Peyer's patch (tissue), 4 donors: ENCODE data around the gene TMEM37. TPM values are rescaled to one million over a fixed set of nuclear protein-coding genes. Genes with fewer than 3 reads are reported as not detected.
A peak's percentile ranks its signal among the peaks of the same experiment; 100 is the strongest.

Experiments
- DNase-seq, 3 donors: peaks; one replicate each; pipeline ENCODE4 v3.0.0-alpha.2; 2017 to 2019
- H3K27ac ChIP-seq, 4 donors: fragments of 200-600 bp; sonication (generic); one replicate each; pipeline ENCODE4 v1.5.1; 2016 to 2019
- H3K27me3 ChIP-seq, 2 donors: fragments of 200-600 bp; sonication (generic); one replicate each; pipeline ENCODE4 v1.5.1; 2019
- H3K36me3 ChIP-seq, 3 donors: fragments of 200-600 bp; sonication (generic); one replicate each; pipeline ENCODE4 v1.5.1; 2016 to 2019
- H3K4me1 ChIP-seq, 4 donors: fragments of 200-600 bp; sonication (generic); one replicate each; pipeline ENCODE4 v1.5.1; 2016 to 2019
- H3K4me3 ChIP-seq, 4 donors: fragments of 200-600 bp; sonication (generic); 1 replicate in 3 of 4; 2 replicates in 1 of 4; pipeline ENCODE4 v1.5.1; 2016 to 2019; ENCODE audit warnings: mild to moderate bottlenecking in 1 of 4
- H3K9me3 ChIP-seq, 4 donors: fragments of 200-600 bp; sonication (generic); one replicate each; pipeline ENCODE4 v1.5.1; 2016 to 2019; ENCODE audit warnings: mild to moderate bottlenecking in 1 of 4
- POLR2A ChIP-seq, 2 donors: fragments of 450-650 bp; IDR thresholded peaks; one replicate each; pipeline ENCODE4 v1.5.1; 2017; ENCODE audit warnings: antibody characterized with exemption in 2 of 2, mild to moderate bottlenecking in 2 of 2, moderate library complexity in 2 of 2
- total RNA-seq, 4 donors: library from RNA; depleted of rRNA; stranded (reverse); fragments of >200 nt; gene quantifications; one replicate each; pipeline ENCODE4 v1.1.0, GENCODE V29; 2016
- TF ChIP-seq, protein P1 (sequence below), 6 experiments: fragments of 450-650 bp in 4 of 6; fragments of 200-600 bp in 2 of 6; sonication (generic) in 1 of 6; IDR thresholded peaks; one replicate each; pipeline ENCODE4 v1.5.1; 2017 to 2019; ENCODE audit warnings: antibody characterized with exemption in 6 of 6, mild to moderate bottlenecking in 3 of 6, moderate library complexity in 1 of 6

Gene TMEM37
- total RNA-seq, 4 donors from 2014 or later = 17.3 to 542 (median 214) TPM

DNA sequence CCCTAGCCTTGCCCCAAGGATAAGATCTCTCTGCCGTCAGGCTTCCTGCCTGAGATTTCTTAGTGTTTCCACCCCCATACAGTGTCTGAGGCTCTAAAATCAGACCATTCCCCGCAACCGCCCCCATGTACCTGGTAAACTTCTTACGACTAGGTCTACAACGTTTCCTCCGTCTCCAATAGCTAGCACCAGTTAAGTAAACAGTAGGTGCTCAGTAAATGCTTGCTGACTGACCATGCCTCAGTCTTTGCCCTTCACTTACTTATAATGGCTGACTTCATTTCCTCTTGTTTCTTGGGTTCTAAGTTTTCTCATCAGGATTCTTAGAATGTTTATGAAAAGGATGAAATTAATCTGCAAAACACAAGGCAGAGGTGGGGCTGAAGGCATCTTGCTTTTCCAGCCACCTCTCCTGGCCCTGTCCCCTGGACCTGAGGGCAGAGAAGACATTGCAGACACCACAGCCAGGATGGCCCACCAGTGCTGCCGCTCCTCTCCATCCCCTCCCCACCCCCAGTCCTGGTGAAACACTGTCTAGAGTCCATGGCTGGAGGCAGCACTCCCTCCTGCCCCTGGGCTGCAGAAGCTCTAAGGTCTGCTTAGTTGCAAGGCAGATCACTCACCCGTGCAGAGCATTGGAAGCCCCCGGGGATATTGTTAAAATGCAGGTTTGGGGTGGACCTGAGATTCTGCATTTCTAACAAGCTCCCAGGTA lies 16.9 kb downstream of the TMEM37 start:
- no peaks in the 10 kb centered on the region for H3K36me3 ChIP-seq
- no peak for TF ChIP-seq POLR2A (IDR thresholded peaks at IDR 0.05)
- TF ChIP-seq, protein P1, sequence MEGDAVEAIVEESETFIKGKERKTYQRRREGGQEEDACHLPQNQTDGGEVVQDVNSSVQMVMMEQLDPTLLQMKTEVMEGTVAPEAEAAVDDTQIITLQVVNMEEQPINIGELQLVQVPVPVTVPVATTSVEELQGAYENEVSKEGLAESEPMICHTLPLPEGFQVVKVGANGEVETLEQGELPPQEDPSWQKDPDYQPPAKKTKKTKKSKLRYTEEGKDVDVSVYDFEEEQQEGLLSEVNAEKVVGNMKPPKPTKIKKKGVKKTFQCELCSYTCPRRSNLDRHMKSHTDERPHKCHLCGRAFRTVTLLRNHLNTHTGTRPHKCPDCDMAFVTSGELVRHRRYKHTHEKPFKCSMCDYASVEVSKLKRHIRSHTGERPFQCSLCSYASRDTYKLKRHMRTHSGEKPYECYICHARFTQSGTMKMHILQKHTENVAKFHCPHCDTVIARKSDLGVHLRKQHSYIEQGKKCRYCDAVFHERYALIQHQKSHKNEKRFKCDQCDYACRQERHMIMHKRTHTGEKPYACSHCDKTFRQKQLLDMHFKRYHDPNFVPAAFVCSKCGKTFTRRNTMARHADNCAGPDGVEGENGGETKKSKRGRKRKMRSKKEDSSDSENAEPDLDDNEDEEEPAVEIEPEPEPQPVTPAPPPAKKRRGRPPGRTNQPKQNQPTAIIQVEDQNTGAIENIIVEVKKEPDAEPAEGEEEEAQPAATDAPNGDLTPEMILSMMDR (IDR thresholded peaks at IDR 0.05) = no peak
- H3K4me1 ChIP-seq = no peaks in the 10 kb centered on the region
- no peaks in the 10 kb centered on the region for H3K9me3 ChIP-seq
- no peak overlapping the region for H3K27ac ChIP-seq
- H3K27me3 ChIP-seq = peaks cover 0 to 4% of the 10 kb centered on the region in 2 donors
- H3K4me3 ChIP-seq = no peak overlapping the region
- no peak for DNase-seq

DNA sequence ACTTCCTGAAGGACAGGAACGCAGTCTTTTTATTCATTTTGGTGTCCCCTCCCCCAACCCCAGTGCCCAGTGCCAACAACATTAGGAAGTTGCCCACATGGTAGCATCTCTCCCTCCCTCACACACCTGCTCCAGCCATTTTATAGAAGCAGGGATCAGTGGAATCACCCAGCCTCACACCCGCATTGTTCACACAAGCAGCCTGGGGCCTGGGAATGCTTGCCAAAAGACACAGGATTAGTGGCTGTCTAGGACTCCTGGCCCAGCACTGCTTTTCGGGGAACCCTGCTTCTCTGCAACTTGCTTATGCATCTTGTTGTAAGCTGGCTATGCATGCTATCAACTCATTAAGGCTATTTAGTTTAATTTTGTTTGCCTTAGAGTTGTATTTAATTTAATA lies 17.9 kb downstream of the TMEM37 start:
- no peak overlapping the region for H3K4me3 ChIP-seq
- H3K9me3 ChIP-seq = no peaks in the 10 kb centered on the region
- no peak for DNase-seq
- H3K27me3 ChIP-seq = peaks cover 0 to 4% of the 10 kb centered on the region in 2 donors
- no peaks in the 10 kb centered on the region for H3K36me3 ChIP-seq
- H3K4me1 ChIP-seq = no peaks in the 10 kb centered on the region
- H3K27ac ChIP-seq = no peak overlapping the region
- TF ChIP-seq, protein P1 (IDR thresholded peaks at IDR 0.05) = no peak
- TF ChIP-seq POLR2A (IDR thresholded peaks at IDR 0.05) = no peak

DNA sequence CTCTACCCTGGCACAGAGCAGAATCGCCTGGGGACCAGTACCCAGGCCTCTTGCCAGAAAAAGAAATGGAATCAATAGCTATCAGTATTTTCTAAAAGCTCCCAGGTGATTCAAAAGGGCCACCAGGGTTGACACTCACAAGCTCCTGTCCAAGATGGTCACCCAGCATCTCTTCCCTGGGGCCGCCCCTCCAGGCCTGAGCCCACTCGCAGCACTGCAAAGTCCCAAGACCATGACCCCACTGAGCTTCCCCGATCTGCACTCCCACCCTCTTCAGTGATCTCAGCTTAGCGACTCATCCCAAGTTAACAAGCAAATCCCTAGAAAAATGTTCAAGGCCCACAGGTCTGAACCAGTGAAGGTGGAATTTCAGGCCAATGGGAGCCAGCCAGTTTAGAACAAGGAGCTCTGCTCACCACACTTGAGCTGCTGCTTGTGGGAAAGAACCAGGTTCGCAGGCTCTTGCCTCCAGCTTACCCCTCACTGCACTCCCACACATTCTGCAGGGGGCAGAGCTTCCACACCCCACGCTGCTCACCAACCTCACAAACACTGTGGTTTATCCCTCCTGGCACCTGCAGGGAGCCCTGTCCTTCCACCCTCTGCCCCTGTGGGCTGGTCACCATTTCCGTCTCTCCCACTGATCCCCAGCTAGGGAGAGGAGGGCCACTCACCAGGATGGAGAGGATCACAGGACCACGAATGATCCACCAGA lies 19.8 kb downstream of the TMEM37 start:
- no peaks in the 10 kb centered on the region for H3K9me3 ChIP-seq
- no peak overlapping the region for H3K27ac ChIP-seq
- no peaks in the 10 kb centered on the region for H3K4me1 ChIP-seq
- no peak overlapping the region for H3K4me3 ChIP-seq
- TF ChIP-seq POLR2A (IDR thresholded peaks at IDR 0.05) = no peak
- TF ChIP-seq, protein P1 (IDR thresholded peaks at IDR 0.05) = no peak
- no peak for DNase-seq
- peaks cover 0 to 2% of the 10 kb centered on the region in 2 donors for H3K27me3 ChIP-seq
- no peaks in the 10 kb centered on the region for H3K36me3 ChIP-seq

DNA sequence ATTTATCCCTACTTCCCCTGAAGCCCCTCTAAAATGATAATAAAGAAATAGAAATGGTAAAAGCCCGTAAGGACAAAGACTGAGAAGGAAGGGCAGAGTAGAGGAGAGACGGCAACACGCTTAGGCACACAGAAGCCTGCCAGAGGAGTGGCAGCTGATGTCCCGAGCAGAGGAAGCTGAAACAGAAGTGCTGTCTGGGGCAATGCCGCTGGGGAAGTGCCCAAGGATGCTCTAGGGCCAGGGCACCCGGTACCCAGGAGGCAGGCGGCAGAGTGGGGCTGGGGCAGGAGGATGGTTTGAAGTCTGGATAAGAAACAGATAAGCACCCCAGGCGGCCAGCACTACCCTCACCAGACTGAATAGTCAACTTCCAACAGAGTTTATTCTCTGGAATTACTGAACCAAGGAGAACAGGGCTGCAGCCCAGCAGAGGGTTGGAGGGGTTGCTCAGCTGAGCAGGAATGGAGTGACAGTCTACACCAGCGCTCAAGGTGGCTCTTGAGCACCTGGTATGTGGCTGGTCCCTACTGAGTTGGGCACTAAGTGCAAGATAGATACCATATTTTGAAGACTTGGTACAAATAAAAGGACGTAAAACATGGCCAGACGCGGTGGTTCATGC lies 22.4 kb downstream of the TMEM37 start:
- Histone ChIP-seq H3K4me3 (no peak overlapping the region), H3K27me3 (no peaks in the 10 kb centered on the region), H3K27ac (no peak overlapping the region), H3K36me3 (no peaks in the 10 kb centered on the region), H3K9me3 (no peaks in the 10 kb centered on the region), H3K4me1 (no peaks in the 10 kb centered on the region)
- TF ChIP-seq, protein P1 (IDR thresholded peaks at IDR 0.05) = no peak
- TF ChIP-seq POLR2A (IDR thresholded peaks at IDR 0.05) = no peak
- peak in 1 of 3 donors; percentile 33 for DNase-seq

DNA sequence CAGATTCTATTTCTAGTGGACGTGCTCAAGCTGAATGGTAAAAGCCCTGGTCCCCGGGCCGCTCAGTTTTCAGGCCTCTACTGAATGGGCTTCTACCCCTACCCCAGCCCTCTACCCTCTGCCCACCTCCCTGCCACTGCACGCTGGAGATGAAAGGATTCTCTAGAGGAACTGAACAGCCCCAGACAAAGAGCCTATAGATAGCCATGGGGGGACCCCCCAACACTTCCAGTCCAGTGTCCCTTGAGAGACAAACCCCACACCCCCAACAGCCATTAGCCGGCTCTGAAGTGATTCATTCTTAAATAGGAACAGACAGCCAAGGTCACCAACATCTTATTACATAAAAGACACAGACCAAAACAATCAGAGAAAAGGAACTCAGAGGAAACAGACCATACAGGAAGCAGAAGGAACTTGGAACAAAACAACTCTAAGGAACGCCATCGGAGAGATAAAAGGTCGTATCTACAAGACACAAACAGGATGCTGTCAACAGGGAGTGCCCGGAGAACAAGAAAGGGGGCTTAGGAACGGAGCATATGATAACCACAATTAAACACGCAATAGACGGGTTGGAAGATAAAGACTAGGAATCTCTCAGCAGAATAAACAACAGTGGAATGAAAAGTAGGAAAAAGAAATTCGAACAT lies 23.5 kb downstream of the TMEM37 start:
- H3K36me3 ChIP-seq = no peaks in the 10 kb centered on the region
- H3K27me3 ChIP-seq = no peaks in the 10 kb centered on the region
- no peak for DNase-seq
- H3K4me3 ChIP-seq = no peak overlapping the region
- TF ChIP-seq, protein P1 (IDR thresholded peaks at IDR 0.05) = no peak
- no peak for TF ChIP-seq POLR2A (IDR thresholded peaks at IDR 0.05)
- no peaks in the 10 kb centered on the region for H3K4me1 ChIP-seq
- H3K27ac ChIP-seq = no peak overlapping the region
- H3K9me3 ChIP-seq = no peaks in the 10 kb centered on the region
